Posterior vena cava (tissue), 2 donors: ENCODE results near the gene LSM5. TPM values are rescaled to one million over a fixed set of nuclear protein-coding genes. Genes with fewer than 3 reads are reported as not detected.

Experiments used
- DNase-seq: peaks from one replicate; pipeline ENCODE4 v3.0.0-alpha.2; 2020; ENCODE audit warnings: low spot score
- intact Hi-C, 2 donors: fragments of 100-400 bp; cut with DNase I; formaldehyde crosslinking; loops; one replicate each; pipeline versions ENCODE4 v1.14.1 to v1.14.2; 2022 to 2023
- long read RNA-seq, 2 donors: library from polyadenylated mRNA; unstranded; transcript quantifications; one replicate each; pipeline ENCODE4 v2.0.0, GENCODE V29; 2020 to 2021
- total RNA-seq, 2 donors: library from RNA; stranded (reverse); fragmentation: NEBNext Ultra II Directional; extraction: Animal tissue kit (Norgen Biotek cat#: 25700); gene quantifications; one replicate each; pipeline ENCODE4 v1.2.1, GENCODE V29; 2021
- donor health status: DM: yes; HTN: yes; CAD: no.
- donor health status: DM: yes; HTN: yes; CAD: no.

LSM5 gene
- 10 to 100 TPM; 31.0 to 38.7 TPM for total RNA-seq
- long read RNA-seq, donor 1, transcript LSM5-208 (5 exons, 2,258 nt), result major isoform, 7 of 9 reads
- long read RNA-seq, donor 1, partial matches to known transcripts, result 0 of 9 reads
- long read RNA-seq, donor 1, other reads (novel, unspliced or antisense), result 1 of 9 reads
- long read RNA-seq, donor 2, transcript LSM5-208 (5 exons, 2,258 nt), result major isoform, 11 of 15 reads
- long read RNA-seq, donor 2, partial matches to known transcripts, result 0 of 15 reads
- long read RNA-seq, donor 2, other reads (novel, unspliced or antisense), result 2 of 15 reads

DNA sequence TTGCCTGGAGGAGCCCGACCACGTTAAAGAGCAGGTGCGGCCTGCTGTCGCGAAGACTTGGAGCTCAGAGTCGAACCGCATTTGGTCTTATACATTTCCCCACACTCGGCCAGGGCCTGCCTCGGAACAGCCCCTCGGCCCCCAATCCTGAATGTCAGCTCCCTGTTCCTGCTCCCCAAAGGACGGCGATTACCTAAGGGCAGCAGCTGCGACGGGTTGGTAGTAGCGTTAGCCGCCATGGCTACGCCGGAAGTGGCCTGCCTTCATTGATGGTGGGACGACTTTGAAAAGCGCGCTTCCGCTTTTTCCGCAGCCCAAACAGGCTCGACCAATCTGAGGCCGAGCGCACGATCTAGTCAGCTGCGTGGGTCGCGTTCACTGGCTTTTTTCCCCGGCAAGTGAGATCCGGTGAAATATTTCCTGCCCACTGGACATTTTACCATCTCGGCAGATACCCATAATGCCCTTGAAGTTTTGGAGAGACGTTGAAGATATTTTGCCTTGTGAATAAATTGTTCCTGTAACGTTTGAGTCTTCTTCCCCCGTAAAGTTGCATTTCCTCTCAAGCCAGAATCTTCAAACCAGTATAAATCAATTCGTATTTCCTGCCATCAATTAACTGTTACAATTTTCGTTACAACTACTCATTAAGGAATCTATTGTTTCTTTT lies at the start of gene LSM5:
LSM5 (minus strand) TSS at position 254 of the 670 bp plus-strand sequence; CDS start at position 239, 15 bp downstream.
- intact Hi-C loops, result loop anchor here in 1 of 2 donors (10.0 kb wide), 1 partner anchor 95 kb away; no protein-coding TSS in a partner anchor
- peak; percentile 98 for DNase-seq

- DNase-seq, result no peak
- intact Hi-C loops, result no loop called here
These were observed 49.2 kb upstream of the LSM5 start for GRCh38 chr7:32539366-32539765.

DNA sequence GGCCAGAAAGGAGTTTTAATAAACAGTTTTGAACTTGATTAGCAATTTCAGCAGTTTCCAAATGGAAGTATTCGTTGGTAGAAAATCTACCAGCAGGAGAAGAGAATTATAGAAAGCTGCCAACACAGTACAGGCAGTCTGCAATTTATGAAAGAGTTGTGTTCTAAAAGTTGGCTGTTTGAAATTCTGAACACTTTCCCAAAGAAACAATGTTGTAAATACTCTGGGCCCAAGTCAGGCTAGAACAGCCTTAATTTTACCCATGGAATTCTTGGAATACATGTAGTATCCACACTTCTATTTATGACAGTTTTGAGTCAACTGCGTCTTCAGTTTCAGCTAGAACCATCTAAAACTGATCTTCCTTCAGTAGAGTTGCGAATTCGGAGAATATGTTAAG lies 47.6 kb upstream of the LSM5 start:
- no peak for DNase-seq
- intact Hi-C loops, result no loop called here

DNA sequence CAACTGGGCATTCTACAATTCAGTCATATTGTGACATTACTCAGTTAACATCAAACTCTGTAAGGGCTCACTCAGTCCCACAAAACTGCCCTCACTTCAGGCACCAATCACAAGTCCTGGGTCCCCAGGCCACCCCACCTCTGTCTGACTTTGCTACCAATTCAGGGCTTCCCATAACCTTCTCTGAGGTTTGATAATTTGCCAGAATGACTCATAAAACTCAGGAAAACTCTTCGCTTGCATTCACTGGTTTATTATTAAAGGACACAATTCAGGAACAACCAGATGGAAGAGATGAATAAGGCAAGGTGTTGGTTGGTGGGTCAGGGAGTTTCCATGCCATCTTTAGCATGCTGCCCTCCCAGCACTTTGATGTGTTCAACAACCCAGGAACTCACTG lies 46.4 kb upstream of the LSM5 start:
- intact Hi-C loops, result no loop called here
- no peak for DNase-seq

DNA sequence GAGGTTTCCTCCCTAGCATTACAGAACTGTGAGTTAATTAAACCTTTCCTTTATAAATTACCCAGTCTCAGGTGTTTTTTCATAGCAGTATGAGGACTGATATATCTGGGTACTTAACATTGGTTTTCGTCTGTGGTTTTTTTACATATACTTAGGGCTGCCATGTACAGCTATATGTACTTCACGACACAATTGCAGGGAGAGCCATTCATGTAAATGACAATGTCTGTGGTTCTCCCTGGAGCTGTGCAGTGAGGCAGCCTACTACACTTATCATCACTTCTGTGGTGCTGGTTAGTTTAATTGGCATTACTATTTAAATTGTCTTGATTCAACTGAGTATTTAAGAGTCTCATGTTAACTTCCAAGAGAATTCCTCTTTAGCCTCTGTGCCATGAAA lies 45.8 kb upstream of the LSM5 start:
- DNase-seq, result no peak
- intact Hi-C loops, result no loop called here

- no peak for DNase-seq
- intact Hi-C loops, result no loop called here
These were observed 45.1 kb upstream of the LSM5 start for GRCh38 chr7:32535162-32535702.

- intact Hi-C loops, result no loop called here
- no peak for DNase-seq
These were observed 43.3 kb upstream of the LSM5 start for GRCh38 chr7:32533276-32534029.

GRCh38 chr7:32532716-32533115 lies 42.5 kb upstream of the LSM5 start:
- intact Hi-C loops, result no loop called here

DNA sequence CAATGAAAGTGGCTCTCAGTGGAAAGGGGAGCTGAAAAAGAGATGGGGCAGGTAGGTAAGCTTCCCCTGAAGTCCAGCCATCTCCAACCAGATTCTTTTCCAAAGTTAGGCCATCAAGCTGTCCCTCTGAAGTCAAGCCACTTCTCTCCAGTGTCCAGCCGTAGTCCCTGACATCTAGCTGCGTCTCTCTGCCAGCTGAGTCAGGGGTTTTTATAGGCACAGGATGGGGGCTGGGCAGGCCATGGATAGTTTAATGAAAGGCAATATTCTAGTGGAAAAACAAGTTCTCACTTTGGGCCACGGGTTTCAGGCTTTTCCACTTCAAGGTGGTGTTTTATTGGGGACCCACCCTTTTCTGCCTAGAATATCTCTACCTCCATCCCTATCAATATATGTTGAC lies 41.9 kb upstream of the LSM5 start:
- DNase-seq, result no peak
- intact Hi-C loops, result no loop called here

More at GRCh38 chr7:32532716-32533115, 42.5 kb upstream of the LSM5 start:
- no peak for DNase-seq

GRCh38 chr7:32531402-32531801 lies 41.2 kb upstream of the LSM5 start:
- no peak for DNase-seq
- intact Hi-C loops, result no loop called here

DNA sequence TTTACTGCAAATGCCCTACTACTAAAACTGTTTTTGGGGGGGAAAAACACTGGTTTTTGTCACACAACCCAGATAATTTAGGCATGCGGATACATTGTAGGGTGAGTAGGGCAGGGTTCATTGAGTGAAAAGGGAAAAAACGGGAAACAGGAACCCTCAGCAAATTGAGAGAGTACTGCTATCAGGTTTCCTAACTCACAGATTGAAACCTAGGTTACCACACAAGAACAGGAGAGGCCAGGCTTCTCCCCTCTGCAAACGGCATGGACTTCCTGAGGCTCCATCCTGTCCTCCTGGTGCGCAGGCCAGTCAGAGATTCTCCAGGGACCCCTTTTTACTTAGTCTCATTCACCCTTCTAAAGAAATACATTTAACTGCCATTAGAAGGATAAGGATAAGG lies 35.7 kb upstream of the LSM5 start:
- intact Hi-C loops, result no loop called here
- no peak for DNase-seq

GRCh38 chr7:32524631-32525030 lies 34.5 kb upstream of the LSM5 start:
- no peak for DNase-seq
- intact Hi-C loops, result no loop called here

- intact Hi-C loops, result no loop called here
- DNase-seq, result no peak
These were observed 32.8 kb upstream of the LSM5 start for GRCh38 chr7:32522746-32523530.

DNA sequence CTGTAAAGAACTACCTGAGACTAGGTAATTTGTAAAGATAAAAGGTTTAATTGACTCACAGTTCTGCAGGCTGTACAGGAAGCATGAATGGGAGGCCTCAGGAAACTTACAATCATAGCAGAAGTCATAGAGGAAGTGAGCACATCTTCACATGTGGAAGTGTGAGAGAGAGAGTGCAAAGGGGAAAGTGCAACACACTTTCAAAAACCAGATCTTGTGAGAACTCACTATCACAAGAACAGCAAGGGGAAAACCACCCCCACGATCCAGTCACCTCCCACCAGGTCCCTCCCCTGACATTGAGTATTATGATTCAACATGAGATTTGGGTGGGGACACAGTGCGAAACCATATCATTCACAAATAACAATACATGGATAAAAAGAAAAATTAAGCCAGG lies 29.6 kb upstream of the LSM5 start:
- DNase-seq, result no peak

GRCh38 chr7:32518534-32519140 lies 28.5 kb upstream of the LSM5 start:
- intact Hi-C loops, result loop anchor here in 1 of 2 donors (5.0 kb wide), 1 partner anchor 69 kb away; no protein-coding TSS in a partner anchor
- DNase-seq, result no peak

More for the DNA sequence above, 29.6 kb upstream of the LSM5 start:
- intact Hi-C loops, result loop anchor here in 1 of 2 donors (5.0 kb wide), 1 partner anchor 68 kb away; no protein-coding TSS in a partner anchor

- intact Hi-C loops, result loop anchor here in 1 of 2 donors (5.0 kb wide), 1 partner anchor 71 kb away; no protein-coding TSS in a partner anchor
- DNase-seq, result no peak
These were observed 26.4 kb upstream of the LSM5 start for GRCh38 chr7:32516551-32517100.

GRCh38 chr7:32515890-32516550 lies 25.8 kb upstream of the LSM5 start:
- no peak for DNase-seq
- intact Hi-C loops, result loop anchor here in 1 of 2 donors (5.0 kb wide), 1 partner anchor 71 kb away; no protein-coding TSS in a partner anchor

DNA sequence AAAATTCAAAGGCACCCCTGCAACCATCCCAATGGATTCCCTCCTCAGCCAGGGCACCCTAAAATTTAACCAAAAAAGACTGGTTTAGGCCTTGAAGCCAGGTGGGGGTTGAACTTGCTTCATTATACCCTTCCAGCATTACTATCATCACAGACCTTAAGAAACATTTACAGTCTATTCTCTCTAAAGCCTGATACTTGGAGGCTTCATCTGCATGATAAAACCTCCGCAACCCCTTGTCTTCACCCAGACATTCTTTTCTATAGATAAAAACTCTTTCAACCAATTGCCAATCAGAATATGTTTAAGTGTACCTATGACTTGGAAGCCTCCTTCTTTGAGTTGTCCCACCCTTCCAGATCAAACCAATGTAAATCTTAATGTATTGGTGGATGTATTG lies 23.0 kb upstream of the LSM5 start:
- intact Hi-C loops, result loop anchor here in 1 of 2 donors (5.0 kb wide), 1 partner anchor 1376 kb away; no protein-coding TSS in a partner anchor
- DNase-seq, result no peak
